Body of pancreas (tissue), 4 donors: ENCODE results near the gene ELAVL2.

Experiments
- POLR2A ChIP-seq, 3 donors: fragments of 450-650 bp; IDR thresholded peaks; one replicate each; pipeline ENCODE4 v1.6.1; 2016; ENCODE audit warnings: antibody characterized with exemption in 3 of 3, mild to moderate bottlenecking in 2 of 3
- TF ChIP-seq, protein P1 (sequence below), 7 experiments: fragments of 450-650 bp in 4 of 7; fragments of 200-600 bp in 3 of 7; sonication (generic) in 3 of 7; IDR thresholded peaks; one replicate each; pipeline ENCODE4 v1.5.1; 2016 to 2019; ENCODE audit warnings: antibody characterized with exemption in 7 of 7

DNA sequence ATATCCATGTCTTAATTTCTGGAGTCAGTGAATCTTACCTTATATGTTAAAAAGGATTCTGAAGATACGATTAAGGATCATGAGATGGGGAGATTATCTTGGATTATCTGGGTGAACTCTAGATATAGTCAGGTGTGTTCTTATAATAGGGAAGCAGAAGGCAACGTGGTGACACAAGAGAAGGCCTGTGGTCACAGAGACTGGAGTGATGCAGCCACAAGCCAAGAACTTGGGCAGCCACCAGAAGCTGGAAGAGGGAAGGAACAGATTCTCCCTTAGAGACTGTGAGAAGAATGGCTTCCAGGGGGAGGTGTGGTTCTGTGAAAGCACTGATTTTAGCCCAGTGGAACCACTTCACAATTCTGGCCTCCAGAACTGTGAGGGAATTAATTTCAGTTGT is 177.4 kb downstream of the ELAVL2 start:
- TF ChIP-seq, protein P1, sequence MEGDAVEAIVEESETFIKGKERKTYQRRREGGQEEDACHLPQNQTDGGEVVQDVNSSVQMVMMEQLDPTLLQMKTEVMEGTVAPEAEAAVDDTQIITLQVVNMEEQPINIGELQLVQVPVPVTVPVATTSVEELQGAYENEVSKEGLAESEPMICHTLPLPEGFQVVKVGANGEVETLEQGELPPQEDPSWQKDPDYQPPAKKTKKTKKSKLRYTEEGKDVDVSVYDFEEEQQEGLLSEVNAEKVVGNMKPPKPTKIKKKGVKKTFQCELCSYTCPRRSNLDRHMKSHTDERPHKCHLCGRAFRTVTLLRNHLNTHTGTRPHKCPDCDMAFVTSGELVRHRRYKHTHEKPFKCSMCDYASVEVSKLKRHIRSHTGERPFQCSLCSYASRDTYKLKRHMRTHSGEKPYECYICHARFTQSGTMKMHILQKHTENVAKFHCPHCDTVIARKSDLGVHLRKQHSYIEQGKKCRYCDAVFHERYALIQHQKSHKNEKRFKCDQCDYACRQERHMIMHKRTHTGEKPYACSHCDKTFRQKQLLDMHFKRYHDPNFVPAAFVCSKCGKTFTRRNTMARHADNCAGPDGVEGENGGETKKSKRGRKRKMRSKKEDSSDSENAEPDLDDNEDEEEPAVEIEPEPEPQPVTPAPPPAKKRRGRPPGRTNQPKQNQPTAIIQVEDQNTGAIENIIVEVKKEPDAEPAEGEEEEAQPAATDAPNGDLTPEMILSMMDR (IDR thresholded peaks at IDR 0.05) = no peak
- TF ChIP-seq POLR2A (IDR thresholded peaks at IDR 0.05) = no peak
